ENCODE results near the gene BANF2. TPM values are rescaled to one million over a fixed set of nuclear protein-coding genes. Genes with fewer than 3 reads are reported as not detected.
A peak's percentile ranks its signal among the peaks of the same experiment; 100 is the strongest.

Gene BANF2
- total and polyA plus RNA-seq, 2 of the 13 experiments (the other 11 are each of a cell fraction or from before 2014, with no cell fraction given) = 0.35 TPM; not detected in 1

GRCh38 chr20:17676942-17677341 is 22.8 kb upstream of the BANF2 start:
- H3K4me1 ChIP-seq (ENCODE audit: insufficient read depth, low read length) = peaks cover 79% of the 10 kb centered on the region
- ChIA-PET POLR2A (interaction anchor here (0.9 to 10.8 kb wide), 7 partner anchors 11 to 183 kb away, joined by 3 to 347 read pairs (median 5); no protein-coding TSS in a partner anchor), CTCF (ENCODE audit: low intra/inter-chr PET ratio, low total read pairs) (no interaction called here)
- H3K79me2 ChIP-seq (ENCODE audit: insufficient read depth, low read length) = peaks cover 90% of the 10 kb centered on the region
- peaks cover 89% of the 10 kb centered on the region for H4K20me1 ChIP-seq (ENCODE audit: insufficient read depth, low read length)
- DNase-seq (ENCODE audit: low spot score) (peak; percentile 55), ATAC-seq (no peak), FAIRE-seq (no peak)
- H3K4me3 ChIP-seq (replicated peaks in 1 of 3; ENCODE audit: insufficient read depth in 1 of 3, low read depth in 2 of 3, low read length in 3 of 3) = no peak overlapping the region
- no TSS peak for BruUV-seq (replicated peaks)
- no peak overlapping the region for H2AFZ ChIP-seq (ENCODE audit: low read length)
- H3K36me3 ChIP-seq (replicated peaks in 1 of 2; ENCODE audit: control insufficient read depth in 1 of 2, insufficient read depth in 2 of 2, low read length in 2 of 2) = peaks cover 35 to 85% of the 10 kb centered on the region in 2 experiments
- no peak overlapping the region for H3K9ac ChIP-seq (ENCODE audit: insufficient read depth, low read depth, low read length)
- no peaks in the 10 kb centered on the region; a peak in 1 of 5 replicates for H3K27me3 ChIP-seq (ENCODE audit: control insufficient read depth in 1 of 2, insufficient read depth in 2 of 2, low read length in 2 of 2)
- H3K9me3 ChIP-seq (ENCODE audit: low read length) = no peaks in the 10 kb centered on the region
- intact Hi-C loops (cut with micrococcal nuclease; ENCODE audit: unreplicated experiment) (no loop called here), in situ Hi-C loops (cut with HindIII; ENCODE audit: extremely low pct_ligation_motif_present, low pct_unique_long_range_greater_than_20kb) (no loop called here)
- 96% methylated on average over 2 of the region's 2 CpGs for WGBS (ENCODE audit: low lambda C conversion rate)
- H3K27ac ChIP-seq (ENCODE audit: extremely low read length, insufficient read depth, low read length) = no peak overlapping the region
- no peak overlapping the region for H3K4me2 ChIP-seq (ENCODE audit: low read depth, low read length)
- TF ChIP-seq CEBPB (IDR thresholded peaks at IDR 0.05; ENCODE audit: borderline replicate concordance, low read depth, low read length) = no peak; the same call in 1 of the 2 replicates
- TF ChIP-seq ZNF280B (CRISPR knock-in tag; IDR thresholded peaks at IDR 0.05; ENCODE audit: borderline replicate concordance) = no peak
- peak; percentile 41; the same call in 1 of the 2 replicates for TF ChIP-seq ARID5B (CRISPR knock-in tag; IDR thresholded peaks at IDR 0.05)
- TF ChIP-seq TEAD3 (CRISPR knock-in tag; optimal IDR thresholded peaks at IDR 0.05; ENCODE audit: borderline replicate concordance) = peak; percentile 39
- 0 out of 2 replicates have a peak, but pooled peaks have one; percentile 31 for TF ChIP-seq RBFOX2 (IDR thresholded peaks at IDR 0.05; ENCODE audit: low read depth, low read length)
- TF ChIP-seq ZNF672 (CRISPR knock-in tag; IDR thresholded peaks at IDR 0.05) = no peak
- 0 out of 2 replicates have a peak, but pooled peaks have one; percentile 12 for TF ChIP-seq ZNF709 (CRISPR knock-in tag; IDR thresholded peaks at IDR 0.05)
- no peak for TF ChIP-seq BORCS8-MEF2B (CRISPR knock-in tag; IDR thresholded peaks at IDR 0.05)
- no peak for TF ChIP-seq IRX3 (CRISPR knock-in tag; IDR thresholded peaks at IDR 0.05; ENCODE audit: borderline replicate concordance, low read depth)
- no peak for TF ChIP-seq NRL (CRISPR knock-in tag; IDR thresholded peaks at IDR 0.05; ENCODE audit: borderline replicate concordance)
- no peak for TF ChIP-seq SYNCRIP (IDR thresholded peaks at IDR 0.05; ENCODE audit: insufficient read depth, low read depth, low read length)
- TF ChIP-seq ZBTB42 (CRISPR knock-in tag; IDR thresholded peaks at IDR 0.05) = no peak
- peak; percentile 53; the same call in 1 of the 2 replicates for TF ChIP-seq BCL6 (CRISPR knock-in tag; IDR thresholded peaks at IDR 0.05)
- no peak for TF ChIP-seq CREBL2 (CRISPR knock-in tag; IDR thresholded peaks at IDR 0.05; ENCODE audit: borderline replicate concordance)
- TF ChIP-seq RARA (CRISPR knock-in tag; IDR thresholded peaks at IDR 0.05) = peak; percentile 33; the same call in 1 of the 2 replicates
- no peak for TF ChIP-seq ZNF552 (CRISPR knock-in tag; IDR thresholded peaks at IDR 0.05; ENCODE audit: borderline replicate concordance)
- no peak for TF ChIP-seq ZNF367 (CRISPR knock-in tag; IDR thresholded peaks at IDR 0.05; ENCODE audit: borderline replicate concordance)
- no peak for TF ChIP-seq ZBTB7A (CRISPR knock-in tag; IDR thresholded peaks at IDR 0.05)
- TF ChIP-seq ZBTB20 (CRISPR knock-in tag; IDR thresholded peaks at IDR 0.05; ENCODE audit: borderline replicate concordance, low read depth) = no peak
- no peak for TF ChIP-seq ZNF282 (IDR thresholded peaks at IDR 0.05; ENCODE audit: partially characterized antibody)
- no peak for TF ChIP-seq ZNF7 (CRISPR knock-in tag; IDR thresholded peaks at IDR 0.05)
- TF ChIP-seq SSRP1 (CRISPR knock-in tag; IDR thresholded peaks at IDR 0.05) = no peak

All from HepG2 (cell line).